Naive thymus-derived CD4-positive, alpha-beta T cell (primary cell): Measurements from ENCODE around the gene TGFB3. TPM values are rescaled to one million over a fixed set of nuclear protein-coding genes. Genes with fewer than 3 reads are reported as not detected.

Experiments used
- ATAC-seq: fragments of 150-1000 bp; cut with Tn5 transposase; 2 replicates; pipeline ENCODE4 v1.10.0; 2021; ENCODE audit warnings: mild to moderate bottlenecking, moderate library complexity
- CTCF ChIA-PET: fragments of 350-600 bp; sonication (Branson Sonifier 250); formaldehyde crosslinking; loops from one replicate; lab custom pipeline; 2021; ENCODE audit warnings: antibody characterized with exemption; lab: Charles Lee
- POLR2A ChIA-PET: fragments of 350-600 bp; sonication (Branson Sonifier 250); formaldehyde crosslinking; loops from one replicate; lab custom pipeline; 2021; ENCODE audit warnings: antibody characterized with exemption, inconsistent platforms; lab: Charles Lee
- DNase-seq, 9 donors: peaks; one replicate each; pipeline versions ENCODE4 v3.0.0 to v3.0.0-alpha.2; 2020 to 2022; ENCODE audit warnings: mixed read lengths in 1 of 9
- H3K27ac ChIP-seq: one replicate; pipeline ENCODE4 v1.7.0; 2013; ENCODE audit warnings: mild to moderate bottlenecking, low read depth, low read length, moderate library complexity
- H3K27me3 ChIP-seq, 2 donors: one replicate each; pipeline ENCODE4 v1.7.0; 2013; ENCODE audit warnings: low read length in 2 of 2, mild to moderate bottlenecking in 2 of 2, moderate library complexity in 2 of 2; ENCODE audit not compliant: control insufficient read depth in 2 of 2, insufficient read depth in 2 of 2
- H3K36me3 ChIP-seq, 3 experiments: 1 replicate in 2 of 3; 2 replicates in 1 of 3; pipeline ENCODE4 v1.7.0; 2013; ENCODE audit warnings: low read length in 3 of 3, mild to moderate bottlenecking in 3 of 3, moderate library complexity in 1 of 3; ENCODE audit not compliant: insufficient read depth in 3 of 3, control insufficient read depth in 2 of 3
- H3K4me1 ChIP-seq, 2 donors: one replicate each; pipeline ENCODE4 v1.7.0; 2013; ENCODE audit warnings: low read length in 2 of 2, mild to moderate bottlenecking in 2 of 2, moderate library complexity in 1 of 2; ENCODE audit not compliant: control insufficient read depth in 2 of 2, insufficient read depth in 2 of 2
- H3K4me3 ChIP-seq: 2 replicates; pipeline ENCODE4 v1.7.0; 2013; ENCODE audit warnings: mild to moderate bottlenecking, low read length
- H3K9me3 ChIP-seq, 3 experiments: 1 replicate in 2 of 3; 2 replicates in 1 of 3; pipeline ENCODE4 v1.7.0; 2013; ENCODE audit warnings: low read length in 3 of 3; ENCODE audit not compliant: control insufficient read depth in 2 of 3
- H3K27ac Mint-ChIP-seq, 9 donors: one replicate each; pipeline ENCODE4 v1.8.0; 2020 to 2022; ENCODE audit warnings: mixed read lengths in 9 of 9, mild to moderate bottlenecking in 8 of 9, moderate library complexity in 5 of 9, inconsistent platforms in 2 of 9
- H3K27me3 Mint-ChIP-seq, 5 donors: one replicate each; pipeline ENCODE4 v1.8.0; 2021 to 2022; ENCODE audit warnings: mixed read lengths in 5 of 5, mild to moderate bottlenecking in 1 of 5
- H3K36me3 Mint-ChIP-seq, 5 donors: one replicate each; pipeline ENCODE4 v1.8.0; 2020 to 2022; ENCODE audit warnings: mixed read lengths in 5 of 5, mild to moderate bottlenecking in 3 of 5, inconsistent platforms in 1 of 5
- H3K4me1 Mint-ChIP-seq, 7 donors: one replicate each; pipeline ENCODE4 v1.8.0; 2020 to 2022; ENCODE audit warnings: mixed read lengths in 7 of 7, mild to moderate bottlenecking in 3 of 7, inconsistent platforms in 1 of 7
- H3K4me3 Mint-ChIP-seq, 10 donors: one replicate each; pipeline ENCODE4 v1.8.0; 2020 to 2022; ENCODE audit warnings: mild to moderate bottlenecking in 10 of 10, mixed read lengths in 10 of 10, moderate library complexity in 6 of 10, inconsistent platforms in 2 of 10
- H3K9me3 Mint-ChIP-seq, 11 donors: one replicate each; pipeline ENCODE4 v1.8.0; 2020 to 2022; ENCODE audit warnings: mixed read lengths in 11 of 11, mild to moderate bottlenecking in 4 of 11, inconsistent platforms in 1 of 11, moderate library complexity in 1 of 11
- intact Hi-C, 2 donors: fragments of 100-400 bp; cut with micrococcal nuclease; formaldehyde crosslinking; loops; one replicate each; pipeline ENCODE4 v1.15.1; 2023
- polyA plus RNA-seq, 2 donors: library from polyadenylated mRNA; unstranded; fragments of 300-500 nt; fragmentation: Illumina TruSeq; gene quantifications; one replicate each; pipeline ENCODE4 v1.2.3, GENCODE V29; 2021
- total RNA-seq, 6 experiments: library from RNA in 5 of 6; stranded (reverse) in 5 of 6; gene quantifications; 1 replicate in 5 of 6; 2 replicates in 1 of 6; pipeline ENCODE4 v1.2.3 and lab custom pipeline; 2021 to 2026

Gene TGFB3
- total RNA-seq (10 to 100 TPM in 3 of 5 experiments, 1 to 10 TPM in 2; 2.2 to 14.3 (median 10.1) TPM), polyA plus RNA-seq (under 1 TPM in 1 of 2 donors, not detected in 1; 0.58 TPM), total RNA-seq (lab: John Stamatoyannopoulos, UW) (11.2 reads per million, percentile 38 among the genes with 10 or more reads in this experiment)

GRCh38 chr14:75981426-75982265 lies at the start of gene TGFB3:
TSS of gene TGFB3 (minus strand) at chr14:75981995. CDS start at chr14:75980893, 1,102 bp downstream.
- Mint-ChIP-seq H3K36me3 (peaks cover 0 to 2% (median 1%) of the 10 kb centered on the region in 5 donors), H3K4me3 (peak within 1 kb of the TSS; percentile 80 to 99 (median 88)), H3K27ac (peak within 1 kb of the TSS; percentile 81 to 97 (median 90)), H3K9me3 (peaks cover 0 to 1% (median 0%) of the 10 kb centered on the region in 11 donors), H3K27me3 (peaks cover 0 to 25% (median 0%) of the 10 kb centered on the region in 5 donors), H3K4me1 (peaks cover 43 to 62% (median 54%) of the 10 kb centered on the region in 7 donors)
- POLR2A ChIA-PET, result interaction anchor here (0.6 to 2.0 kb wide), 7 partner anchors 8 to 1627 kb away, joined by 3 to 12 read pairs (median 4); no protein-coding TSS in a partner anchor
- CTCF ChIA-PET, result interaction anchor here (1.2 to 7.8 kb wide), 5 partner anchors 13 to 404 kb away, joined by 4 to 73 read pairs (median 42); partner anchors contain the start of gene FLVCR2
- ATAC-seq, result peak; percentile 64
- peak within 1 kb of the TSS; percentile 84 for H3K27ac ChIP-seq
- peaks cover 0 to 5% (median 0%) of the 10 kb centered on the region in 3 experiments for H3K36me3 ChIP-seq
- H3K27me3 ChIP-seq, result no peaks in the 10 kb centered on the region
- DNase-seq, result peak; percentile 18 to 82 (median 65)
- peak within 1 kb of the TSS; percentile 83 for H3K4me3 ChIP-seq
- H3K4me1 ChIP-seq, result peaks cover 18 to 32% of the 10 kb centered on the region in 2 donors
- intact Hi-C loops, result loop anchor here (1.0 to 10.0 kb wide), 6 partner anchors 75 to 1897 kb away; partner anchors contain the start of genes ALDH6A1 (in 1 of the 2), LIN52 (in 1 of the 2) and TTLL5 (in 1 of the 2)
- no peaks in the 10 kb centered on the region for H3K9me3 ChIP-seq

GRCh38 chr14:76024211-76024907 lies 42.6 kb upstream of the TGFB3 start:
- peaks cover 14 to 73% (median 49%) of the 10 kb centered on the region in 5 donors for H3K36me3 Mint-ChIP-seq
- intact Hi-C loops, result no loop called here
- Histone ChIP-seq H3K4me1 (no peaks in the 10 kb centered on the region), H3K9me3 (no peaks in the 10 kb centered on the region), H3K4me3 (no peak overlapping the region), H3K27me3 (no peaks in the 10 kb centered on the region), H3K36me3 (peaks cover 0 to 8% (median 0%) of the 10 kb centered on the region in 3 experiments), H3K27ac (no peak overlapping the region)
- no peaks in the 10 kb centered on the region for H3K4me1 Mint-ChIP-seq
- ATAC-seq (no peak), DNase-seq (no peak)
- H3K9me3 Mint-ChIP-seq, result peaks cover 7 to 12% (median 10%) of the 10 kb centered on the region in 11 donors
- ChIA-PET CTCF (no interaction called here), POLR2A (no interaction called here)
- no peak overlapping the region for H3K27ac Mint-ChIP-seq
- no peaks in the 10 kb centered on the region for H3K27me3 Mint-ChIP-seq
- H3K4me3 Mint-ChIP-seq, result no peak overlapping the region

- intact Hi-C loops, result no loop called here
- CTCF ChIA-PET, result no interaction called here
- Histone ChIP-seq H3K4me3 (no peak overlapping the region), H3K27ac (no peak overlapping the region), H3K27me3 (no peaks in the 10 kb centered on the region), H3K9me3 (peaks cover 0 to 5% (median 0%) of the 10 kb centered on the region in 3 experiments), H3K36me3 (peaks cover 0 to 12% (median 0%) of the 10 kb centered on the region in 3 experiments), H3K4me1 (no peaks in the 10 kb centered on the region)
- H3K9me3 Mint-ChIP-seq, result peaks cover 10 to 18% (median 16%) of the 10 kb centered on the region in 11 donors
- no peak for DNase-seq
- no peaks in the 10 kb centered on the region for H3K27me3 Mint-ChIP-seq
- no peak for ATAC-seq
- no peaks in the 10 kb centered on the region for H3K4me1 Mint-ChIP-seq
- POLR2A ChIA-PET, result no interaction called here
- H3K4me3 Mint-ChIP-seq, result no peak overlapping the region
- no peak overlapping the region for H3K27ac Mint-ChIP-seq
- peaks cover 16 to 77% (median 54%) of the 10 kb centered on the region in 5 donors for H3K36me3 Mint-ChIP-seq
These were observed 42.0 kb upstream of the TGFB3 start for GRCh38 chr14:76023757-76024156.

- no peak for ATAC-seq
- Histone ChIP-seq H3K27ac (no peak overlapping the region), H3K4me3 (no peak overlapping the region), H3K36me3 (peaks cover 0 to 12% (median 0%) of the 10 kb centered on the region in 3 experiments), H3K27me3 (no peaks in the 10 kb centered on the region), H3K9me3 (peaks cover 0 to 5% (median 0%) of the 10 kb centered on the region in 3 experiments), H3K4me1 (no peaks in the 10 kb centered on the region)
- no peaks in the 10 kb centered on the region for H3K4me1 Mint-ChIP-seq
- H3K36me3 Mint-ChIP-seq, result peaks cover 16 to 80% (median 55%) of the 10 kb centered on the region in 5 donors
- H3K9me3 Mint-ChIP-seq, result peaks cover 10 to 26% (median 17%) of the 10 kb centered on the region in 11 donors
- H3K4me3 Mint-ChIP-seq, result no peak overlapping the region
- H3K27ac Mint-ChIP-seq, result no peak overlapping the region
- DNase-seq, result no peak
- ChIA-PET POLR2A (no interaction called here), CTCF (no interaction called here)
- H3K27me3 Mint-ChIP-seq, result no peaks in the 10 kb centered on the region
- intact Hi-C loops, result no loop called here
These were observed 41.2 kb upstream of the TGFB3 start for GRCh38 chr14:76022991-76023390.

- ATAC-seq (no peak), DNase-seq (no peak)
- no peaks in the 10 kb centered on the region for H3K4me1 Mint-ChIP-seq
- H3K9me3 ChIP-seq, result peaks cover 0 to 5% (median 0%) of the 10 kb centered on the region in 3 experiments
- H3K27ac Mint-ChIP-seq, result no peak overlapping the region
- no peak overlapping the region for H3K4me3 Mint-ChIP-seq
- ChIA-PET CTCF (interaction anchor here (0.6 kb wide), 1 partner anchor 8 kb away, joined by 3 read pairs; no protein-coding TSS in a partner anchor), POLR2A (no interaction called here)
- no peak overlapping the region for H3K27ac ChIP-seq
- peaks cover 13 to 42% (median 24%) of the 10 kb centered on the region in 11 donors for H3K9me3 Mint-ChIP-seq
- intact Hi-C loops, result no loop called here
- no peaks in the 10 kb centered on the region for H3K27me3 Mint-ChIP-seq
- H3K4me3 ChIP-seq, result no peak overlapping the region
- H3K36me3 ChIP-seq, result peaks cover 0 to 17% (median 0%) of the 10 kb centered on the region in 3 experiments
- H3K27me3 ChIP-seq, result no peaks in the 10 kb centered on the region
- peaks cover 19 to 89% (median 82%) of the 10 kb centered on the region in 5 donors for H3K36me3 Mint-ChIP-seq
- no peaks in the 10 kb centered on the region for H3K4me1 ChIP-seq
These were observed 37.9 kb upstream of the TGFB3 start for GRCh38 chr14:76019676-76020075.

- H3K9me3 ChIP-seq, result peaks cover 0 to 5% (median 0%) of the 10 kb centered on the region in 3 experiments
- Mint-ChIP-seq H3K27ac (no peak overlapping the region), H3K4me1 (no peaks in the 10 kb centered on the region), H3K9me3 (peaks cover 13 to 42% (median 24%) of the 10 kb centered on the region in 11 donors), H3K4me3 (no peak overlapping the region), H3K36me3 (peaks cover 19 to 97% (median 92%) of the 10 kb centered on the region in 5 donors), H3K27me3 (no peaks in the 10 kb centered on the region)
- intact Hi-C loops, result no loop called here
- H3K4me3 ChIP-seq, result no peak overlapping the region
- no peak overlapping the region for H3K27ac ChIP-seq
- H3K27me3 ChIP-seq, result no peaks in the 10 kb centered on the region
- ATAC-seq, result no peak
- H3K36me3 ChIP-seq, result peaks cover 0 to 34% (median 0%) of the 10 kb centered on the region in 3 experiments
- no peaks in the 10 kb centered on the region for H3K4me1 ChIP-seq
- POLR2A ChIA-PET, result no interaction called here
- DNase-seq, result no peak
- CTCF ChIA-PET, result no interaction called here
These were observed 33.9 kb upstream of the TGFB3 start for GRCh38 chr14:76015668-76016067.
